ENCODE measurements around the gene CACNB4. TPM values are rescaled to one million over a fixed set of nuclear protein-coding genes. Genes with fewer than 3 reads are reported as not detected.
"Not testable (repeated sequence)": the region's sequence is repeated elsewhere in the genome, so short reads cannot be mapped to it uniquely, and the experiment has no call there.

CACNB4 gene
- total RNA-seq, 1 experiment from 2014 or later: not detected

GRCh38 chr2:151799886-151800292 lies 299.0 kb downstream of the CACNB4 start:
- Histone ChIP-seq H3K36me3 (peaks cover 14% of the 10 kb centered on the region), H3K27me3 (no peaks in the 10 kb centered on the region), H3K9me3 (no peaks in the 10 kb centered on the region), H3K4me3 (no peak overlapping the region)
- DNase-seq: no peak

- no peaks in the 10 kb centered on the region for H3K9me3 ChIP-seq
- no peak for DNase-seq
- no peaks in the 10 kb centered on the region for H3K27me3 ChIP-seq
Observed at GRCh38 chr2:151796774-151797173, 302.1 kb downstream of the CACNB4 start.

GRCh38 chr2:151795646-151796240 lies 303.1 kb downstream of the CACNB4 start:
- H3K27me3 ChIP-seq: no peaks in the 10 kb centered on the region
- peaks cover 8% of the 10 kb centered on the region for H3K36me3 ChIP-seq
- DNase-seq: no peak
- no peaks in the 10 kb centered on the region for H3K9me3 ChIP-seq
- no peak overlapping the region for H3K4me3 ChIP-seq

More at GRCh38 chr2:151796774-151797173, 302.1 kb downstream of the CACNB4 start:
- Histone ChIP-seq H3K36me3 (peaks cover 8% of the 10 kb centered on the region), H3K4me3 (no peak overlapping the region)

GRCh38 chr2:151794422-151794821 lies 304.4 kb downstream of the CACNB4 start:
- H3K27me3 ChIP-seq, H3K36me3 ChIP-seq, H3K4me3 ChIP-seq, H3K9me3 ChIP-seq: not testable (repeated sequence)
- peak; percentile 8 for DNase-seq

GRCh38 chr2:151793123-151793522 lies 305.7 kb downstream of the CACNB4 start:
- Histone ChIP-seq H3K36me3 (peaks cover 8% of the 10 kb centered on the region; the same call in 1 of the 2 replicates), H3K4me3 (no peak overlapping the region), H3K9me3 (no peaks in the 10 kb centered on the region), H3K27me3 (no peaks in the 10 kb centered on the region)
- DNase-seq: no peak

- Histone ChIP-seq H3K27me3 (no peaks in the 10 kb centered on the region), H3K36me3 (peaks cover 4% of the 10 kb centered on the region; the same call in 1 of the 2 replicates), H3K9me3 (no peaks in the 10 kb centered on the region), H3K4me3 (no peak overlapping the region)
- no peak for DNase-seq
Observed at GRCh38 chr2:151792589-151792988, 306.3 kb downstream of the CACNB4 start.

GRCh38 chr2:151791545-151791944 lies 307.3 kb downstream of the CACNB4 start:
- Histone ChIP-seq H3K27me3 (no peaks in the 10 kb centered on the region), H3K4me3 (no peak overlapping the region), H3K9me3 (no peaks in the 10 kb centered on the region)

GRCh38 chr2:151790689-151791088 lies 308.2 kb downstream of the CACNB4 start:
- H3K9me3 ChIP-seq: no peaks in the 10 kb centered on the region
- no peak for DNase-seq
- H3K36me3 ChIP-seq: peaks cover 5% of the 10 kb centered on the region
- no peak overlapping the region for H3K4me3 ChIP-seq
- no peaks in the 10 kb centered on the region for H3K27me3 ChIP-seq

More at GRCh38 chr2:151791545-151791944, 307.3 kb downstream of the CACNB4 start:
- no peak for DNase-seq
- H3K36me3 ChIP-seq: peaks cover 4% of the 10 kb centered on the region; the same call in 1 of the 2 replicates

- no peaks in the 10 kb centered on the region for H3K9me3 ChIP-seq
- no peaks in the 10 kb centered on the region for H3K27me3 ChIP-seq
- H3K36me3 ChIP-seq: peaks cover 4% of the 10 kb centered on the region
- no peak overlapping the region for H3K4me3 ChIP-seq
- no peak for DNase-seq
Observed at GRCh38 chr2:151789055-151789834, 309.6 kb downstream of the CACNB4 start.

- peaks cover 4% of the 10 kb centered on the region for H3K36me3 ChIP-seq
- H3K27me3 ChIP-seq: no peaks in the 10 kb centered on the region
- no peak overlapping the region for H3K4me3 ChIP-seq
- no peak for DNase-seq
- H3K9me3 ChIP-seq: no peaks in the 10 kb centered on the region
Observed at GRCh38 chr2:151786483-151786882, 312.4 kb downstream of the CACNB4 start.

GRCh38 chr2:151786077-151786476 lies 312.8 kb downstream of the CACNB4 start:
- Histone ChIP-seq H3K4me3 (no peak overlapping the region), H3K27me3 (no peaks in the 10 kb centered on the region), H3K36me3 (peaks cover 6% of the 10 kb centered on the region), H3K9me3 (no peaks in the 10 kb centered on the region)
- no peak for DNase-seq

- DNase-seq: no peak
- Histone ChIP-seq H3K4me3 (no peak overlapping the region), H3K36me3 (peaks cover 7% of the 10 kb centered on the region), H3K9me3 (no peaks in the 10 kb centered on the region), H3K27me3 (no peaks in the 10 kb centered on the region)
Observed at GRCh38 chr2:151783133-151783520, 315.7 kb downstream of the CACNB4 start.

Other genes starting within 250 kb of the CACNB4 start
- gene STAM2, start 76.7 kb upstream of the CACNB4 start, total RNA-seq (2014; rRNA removed; shearing (Covaris generic); ENCODE audit: low replicate concordance): 31.9 and 33.1 TPM in 2 replicates
- gene FMNL2, start 236.1 kb upstream of the CACNB4 start, total RNA-seq (2014; rRNA removed; shearing (Covaris generic); ENCODE audit: low replicate concordance): 11.1 and 11.6 TPM in 2 replicates

All from MG63 (cell line).